A673 (cell line): ENCODE data around the gene PPP1R1C. TPM values are rescaled to one million over a fixed set of nuclear protein-coding genes. Genes with fewer than 3 reads are reported as not detected.

Source experiments
- BruUV-seq: library from RNA; stranded (reverse); fragments of 400-500 nt; replicated peaks from 2 replicates; lab custom pipeline; 2021; lab: Mats Ljungman, UMichigan
- CTCF ChIA-PET: fragments of 300-600 bp; sonication (Branson Sonifier 250); formaldehyde crosslinking; loops from one replicate; lab custom pipeline; 2022; ENCODE audit warnings: antibody characterized with exemption; lab: Charles Lee
- POLR2A ChIA-PET: fragments of 300-600 bp; sonication (Branson Sonifier 250); formaldehyde crosslinking; loops from one replicate; lab custom pipeline; 2022; ENCODE audit warnings: antibody characterized with exemption; ENCODE audit not compliant: low non-redundant PET; lab: Charles Lee
- DNase-seq: peaks from one replicate; pipeline ENCODE4 v3.0.0-alpha.2; 2015; ENCODE audit warnings: low spot score
- H3K27ac ChIP-seq: fragments of 200-600 bp; sonication (generic); 2 replicates; pipeline ENCODE4 v1.5.1; 2016; ENCODE audit warnings: mixed run types, low read depth, mild to moderate bottlenecking, mixed read lengths, antibody characterized with exemption, low read length; ENCODE audit not compliant: poor library complexity, severe bottlenecking
- H3K27me3 ChIP-seq: fragments of 200-600 bp; sonication (generic); replicated peaks from 2 replicates; pipeline ENCODE4 v1.6.1; 2017; ENCODE audit warnings: mixed run types, low read depth, mild to moderate bottlenecking, mixed read lengths, antibody characterized with exemption, low read length; ENCODE audit not compliant: insufficient read depth, poor library complexity
- H3K36me3 ChIP-seq: fragments of 200-600 bp; sonication (generic); 2 replicates; pipeline ENCODE4 v1.6.1; 2016; ENCODE audit warnings: mixed run types, mild to moderate bottlenecking, mixed read lengths, antibody characterized with exemption, low read length; ENCODE audit not compliant: insufficient read depth, poor library complexity, severe bottlenecking
- H3K4me1 ChIP-seq: fragments of 200-600 bp; sonication (generic); 2 replicates; pipeline ENCODE4 v1.6.1; 2017; ENCODE audit warnings: mixed run types, mild to moderate bottlenecking, mixed read lengths, antibody characterized with exemption, low read length; ENCODE audit not compliant: insufficient read depth, poor library complexity, severe bottlenecking
- H3K4me3 ChIP-seq: fragments of 200-600 bp; sonication (generic); 2 replicates; pipeline ENCODE4 v1.5.1; 2016; ENCODE audit warnings: low read depth, mixed run types, mild to moderate bottlenecking, mixed read lengths, low read length; ENCODE audit not compliant: poor library complexity, severe bottlenecking
- H3K9me3 ChIP-seq: fragments of 200-600 bp; sonication (generic); 2 replicates; pipeline ENCODE4 v1.6.1; 2016; ENCODE audit warnings: mixed run types, low read depth, mild to moderate bottlenecking, mixed read lengths, antibody characterized with exemption, low read length; ENCODE audit not compliant: poor library complexity, severe bottlenecking
- CTCF ChIP-seq: fragments of 300-800, 200-600 bp; sonication (generic); conservative IDR thresholded peaks from 2 replicates; pipeline ENCODE4 v1.5.1; 2017; ENCODE audit warnings: low read depth, mild to moderate bottlenecking, antibody characterized with exemption, low read length, moderate library complexity, mixed read lengths
- EZH2 ChIP-seq: fragments of 200-600 bp; sonication (generic); IDR thresholded peaks from 2 replicates; pipeline ENCODE4 v1.6.1; 2017; ENCODE audit warnings: borderline replicate concordance, low read depth, mild to moderate bottlenecking, mixed read lengths, antibody characterized with exemption, low read length; ENCODE audit not compliant: poor library complexity, severe bottlenecking
- intact Hi-C: fragments of 100-400 bp; cut with micrococcal nuclease; formaldehyde crosslinking; loops from one replicate; pipeline ENCODE4 v1.10.0; 2022; ENCODE audit not compliant: unreplicated experiment
- total RNA-seq: library from RNA; stranded (reverse); gene quantifications from 2 replicates; pipeline ENCODE4 v1.2.3, GENCODE V29; 2021

The PPP1R1C gene
- total RNA-seq, 1 experiment from 2014 or later = 5.3 TPM

- H3K9me3 ChIP-seq = no peaks in the 10 kb centered on the region
- H3K27me3 ChIP-seq = no peaks in the 10 kb centered on the region
- no peaks in the 10 kb centered on the region for H3K36me3 ChIP-seq
- BruUV-seq = no TSS peak
- ChIA-PET CTCF (no interaction called here), POLR2A (no interaction called here)
- no peak overlapping the region for H3K27ac ChIP-seq
- TF ChIP-seq CTCF (no peak), EZH2 (no peak)
- peaks cover 28% of the 10 kb centered on the region for H3K4me1 ChIP-seq
- H3K4me3 ChIP-seq = no peak overlapping the region
- intact Hi-C loops = no loop called here
- no peak for DNase-seq
Measured at GRCh38 chr2:182048088-182048487, 62.4 kb downstream of the PPP1R1C start.

GRCh38 chr2:182048621-182049020 lies 63.0 kb downstream of the PPP1R1C start:
- no peak overlapping the region for H3K27ac ChIP-seq
- no peaks in the 10 kb centered on the region for H3K9me3 ChIP-seq
- H3K36me3 ChIP-seq = no peaks in the 10 kb centered on the region
- peaks cover 28% of the 10 kb centered on the region for H3K4me1 ChIP-seq
- intact Hi-C loops = no loop called here
- ChIA-PET CTCF (no interaction called here), POLR2A (no interaction called here)
- TF ChIP-seq CTCF (no peak), EZH2 (no peak)
- no TSS peak for BruUV-seq
- no peak for DNase-seq
- no peaks in the 10 kb centered on the region for H3K27me3 ChIP-seq
- no peak overlapping the region for H3K4me3 ChIP-seq

- intact Hi-C loops = no loop called here
- no peak for DNase-seq
- no peak overlapping the region for H3K27ac ChIP-seq
- POLR2A ChIA-PET = interaction anchor here (0.7 kb wide), 1 partner anchor 1830 kb away, joined by 9 read pairs; no protein-coding TSS in a partner anchor
- no peaks in the 10 kb centered on the region for H3K27me3 ChIP-seq
- H3K4me3 ChIP-seq = no peak overlapping the region
- BruUV-seq = no TSS peak
- H3K4me1 ChIP-seq = peaks cover 28% of the 10 kb centered on the region
- no peaks in the 10 kb centered on the region for H3K36me3 ChIP-seq
- TF ChIP-seq EZH2 (no peak), CTCF (no peak)
- no peaks in the 10 kb centered on the region for H3K9me3 ChIP-seq
- CTCF ChIA-PET = no interaction called here
Measured at GRCh38 chr2:182049372-182050148, 63.9 kb downstream of the PPP1R1C start.
